ENCODE data around the gene ZNF335. TPM values are rescaled to one million over a fixed set of nuclear protein-coding genes. Genes with fewer than 3 reads are reported as not detected.

The ZNF335 gene
- total RNA-seq, 1 donor from 2014 or later: 49.6 TPM

- TF ChIP-seq CTCF (IDR thresholded peaks at IDR 0.05): no peak
- H3K4me1 Mint-ChIP-seq: peaks cover 80% of the 10 kb centered on the region
- no peak overlapping the region for H3K27ac Mint-ChIP-seq
- intact Hi-C loops (cut with micrococcal nuclease): no loop called here
- ChIA-PET POLR2A (no interaction called here), CTCF (interaction anchor here (2.1 kb wide), 1 partner anchor 20 kb away, joined by 7 read pairs; no protein-coding TSS in a partner anchor)
- ATAC-seq (ENCODE audit: low read depth) (no peak), DNase-seq (no peak)
- H3K4me3 Mint-ChIP-seq: no peak overlapping the region
- H3K27me3 Mint-ChIP-seq: peaks cover 30% of the 10 kb centered on the region
- no peaks in the 10 kb centered on the region for H3K36me3 Mint-ChIP-seq (ENCODE audit: low read depth)
- H3K9me3 Mint-ChIP-seq: no peaks in the 10 kb centered on the region
These were observed 35.0 kb upstream of the ZNF335 start for GRCh38 chr20:46006964-46007363.

GRCh38 chr20:46006022-46006705 lies 34.2 kb upstream of the ZNF335 start:
- CTCF ChIA-PET: interaction anchor here (2.1 kb wide), 1 partner anchor 19 kb away, joined by 7 read pairs; no protein-coding TSS in a partner anchor
- Mint-ChIP-seq H3K27me3 (peaks cover 22% of the 10 kb centered on the region), H3K27ac (no peak overlapping the region), H3K4me3 (no peak overlapping the region), H3K36me3 (ENCODE audit: low read depth) (no peaks in the 10 kb centered on the region), H3K9me3 (no peaks in the 10 kb centered on the region), H3K4me1 (peaks cover 72% of the 10 kb centered on the region)
- POLR2A ChIA-PET: interaction anchor here (1.5 kb wide), 1 partner anchor 19 kb away, joined by 8 read pairs; no protein-coding TSS in a partner anchor
- no peak for TF ChIP-seq CTCF (IDR thresholded peaks at IDR 0.05)
- ATAC-seq (ENCODE audit: low read depth) (no peak), DNase-seq (no peak)
- intact Hi-C loops (cut with micrococcal nuclease): no loop called here

DNA sequence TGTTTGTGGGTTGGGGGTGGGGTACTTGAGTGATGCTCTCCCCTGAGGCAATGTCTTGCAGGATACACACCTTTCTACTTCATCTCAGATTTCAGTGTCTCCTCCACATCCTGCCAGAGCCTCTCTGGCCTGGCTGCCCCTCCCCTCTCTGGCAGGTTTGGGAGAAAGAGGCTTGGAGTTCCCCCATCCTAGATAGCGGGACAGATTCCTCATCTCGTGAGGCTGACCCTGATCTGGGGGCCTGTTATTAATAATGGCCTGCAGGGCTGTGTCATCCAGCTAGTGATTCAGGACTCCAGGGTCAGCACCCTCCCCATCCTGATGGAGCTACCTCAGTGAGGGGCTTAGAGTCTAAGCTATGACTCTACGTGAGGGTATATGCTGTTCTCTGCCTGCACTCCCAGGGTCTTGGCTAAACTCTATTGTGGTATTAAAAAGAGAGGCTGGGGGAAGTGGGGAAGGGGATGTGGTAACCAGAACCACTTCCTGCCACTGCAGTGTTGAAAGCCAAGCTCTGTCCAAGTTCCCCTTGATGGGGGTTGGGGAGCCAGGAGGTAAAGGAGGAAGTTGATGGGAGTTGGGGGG lies 33.0 kb upstream of the ZNF335 start:
- peak; percentile 38 for ATAC-seq (ENCODE audit: low read depth)
- H3K4me3 Mint-ChIP-seq: peak overlapping the region; percentile 55
- intact Hi-C loops (cut with micrococcal nuclease): no loop called here

DNA sequence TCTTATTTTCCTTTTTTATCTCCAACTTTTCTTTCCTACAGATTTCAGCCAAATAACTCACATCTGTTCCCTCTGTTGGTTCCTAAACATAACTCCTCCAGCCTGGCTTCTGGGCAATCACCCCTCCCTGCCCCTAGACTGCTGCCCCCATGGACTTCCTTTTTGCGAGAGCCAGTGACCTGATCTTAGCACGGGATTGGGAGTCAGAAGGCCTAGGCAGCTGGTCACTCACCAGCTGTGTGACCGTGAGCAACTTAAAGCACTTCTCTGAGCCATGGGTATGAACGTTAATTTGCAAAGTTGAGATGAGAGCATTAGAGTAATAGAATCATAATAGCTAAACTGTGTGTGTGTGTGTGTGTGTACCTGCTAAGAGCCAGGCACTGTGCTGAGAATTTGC lies 32.2 kb upstream of the ZNF335 start:
- H3K9me3 Mint-ChIP-seq: no peaks in the 10 kb centered on the region
- no peak for ATAC-seq (ENCODE audit: low read depth)
- DNase-seq: no peak
- POLR2A ChIA-PET: interaction anchor here (0.6 to 1.3 kb wide), 2 partner anchors 32 to 46 kb away, joined by 3 to 9 read pairs; partner anchors contain the start of gene ZNF335
- H3K27ac Mint-ChIP-seq: no peak overlapping the region
- no peak for TF ChIP-seq CTCF (IDR thresholded peaks at IDR 0.05)
- no peak overlapping the region for H3K4me3 Mint-ChIP-seq
- CTCF ChIA-PET: interaction anchor here (1.3 kb wide), 1 partner anchor 9 kb away, joined by 5 read pairs; no protein-coding TSS in a partner anchor
- peaks cover 5% of the 10 kb centered on the region for H3K27me3 Mint-ChIP-seq
- peaks cover 68% of the 10 kb centered on the region for H3K4me1 Mint-ChIP-seq
- intact Hi-C loops (cut with micrococcal nuclease): no loop called here
- H3K36me3 Mint-ChIP-seq (ENCODE audit: low read depth): no peaks in the 10 kb centered on the region

More for the DNA sequence above, 33.0 kb upstream of the ZNF335 start:
- H3K36me3 Mint-ChIP-seq (ENCODE audit: low read depth): no peaks in the 10 kb centered on the region
- no peaks in the 10 kb centered on the region for H3K9me3 Mint-ChIP-seq
- no peak for DNase-seq
- ChIA-PET POLR2A (interaction anchor here (1.2 to 1.5 kb wide), 3 partner anchors 18 to 34 kb away, joined by 3 to 9 read pairs (median 8); partner anchors contain the start of gene ZNF335), CTCF (interaction anchor here (1.2 to 2.1 kb wide), 3 partner anchors 8 to 170 kb away, joined by 3 to 7 read pairs (median 5); no protein-coding TSS in a partner anchor)
- peaks cover 71% of the 10 kb centered on the region for H3K4me1 Mint-ChIP-seq
- no peak for TF ChIP-seq CTCF (IDR thresholded peaks at IDR 0.05)
- peak overlapping the region; percentile 50 for H3K27ac Mint-ChIP-seq
- H3K27me3 Mint-ChIP-seq: peaks cover 12% of the 10 kb centered on the region

- no peak for DNase-seq
- Mint-ChIP-seq H3K4me3 (no peak overlapping the region), H3K27me3 (peaks cover 7% of the 10 kb centered on the region), H3K9me3 (no peaks in the 10 kb centered on the region), H3K27ac (no peak overlapping the region), H3K36me3 (ENCODE audit: low read depth) (no peaks in the 10 kb centered on the region), H3K4me1 (peaks cover 61% of the 10 kb centered on the region)
- ATAC-seq (ENCODE audit: low read depth): no peak
- TF ChIP-seq CTCF (IDR thresholded peaks at IDR 0.05): no peak
- intact Hi-C loops (cut with micrococcal nuclease): no loop called here
- ChIA-PET CTCF (interaction anchor here (1.3 to 1.4 kb wide), 2 partner anchors 12 to 202 kb away, joined by 3 to 4 read pairs; no protein-coding TSS in a partner anchor), POLR2A (no interaction called here)
These were observed 30.0 kb upstream of the ZNF335 start for GRCh38 chr20:46002008-46002407.

All from activated B cell treated with CpG ODN at 0.5 μM for 24 hours (primary cell).